Breast epithelium (tissue), 3 donors: Measurements from ENCODE around the gene MAPKAPK3.
A peak's percentile ranks its signal among the peaks of the same experiment; 100 is the strongest.

Experiments used
- CTCF ChIP-seq, 3 donors: fragments of 450-650 bp; IDR thresholded peaks; one replicate each; pipeline ENCODE4 v1.5.1; 2016 to 2017; ENCODE audit warnings: antibody characterized with exemption in 3 of 3, mild to moderate bottlenecking in 3 of 3, moderate library complexity in 3 of 3
- POLR2A ChIP-seq: fragments of 450-650 bp; IDR thresholded peaks from one replicate; pipeline ENCODE4 v1.6.1; 2016; ENCODE audit warnings: antibody characterized with exemption, mild to moderate bottlenecking, moderate library complexity
- POLR2AphosphoS5 ChIP-seq, 3 donors: sonication (generic); formaldehyde crosslinking; IDR thresholded peaks; one replicate each; pipeline ENCODE4 v1.6.1; 2017; ENCODE audit warnings: antibody characterized with exemption in 3 of 3

GRCh38 chr3:50604628-50605588, 12.0 kb upstream of the MAPKAPK3 start:
- TF ChIP-seq CTCF (IDR thresholded peaks at IDR 0.05), result peak in 1 of 3 donors; percentile 21
- peak; percentile 43 to 72 (median 46) for TF ChIP-seq POLR2AphosphoS5 (IDR thresholded peaks at IDR 0.05)
- TF ChIP-seq POLR2A, result no peak
